COLO668 (cell line): ENCODE data around the gene DENND4A.
"Not testable (repeated sequence)": the region's sequence is repeated elsewhere in the genome, so short reads cannot be mapped to it uniquely, and the experiment has no call there.

Source experiments
- DNase-seq: peaks from one replicate; lab custom pipeline; 2025; ENCODE audit not compliant: unreplicated experiment; lab: John Stamatoyannopoulos, UW

The DENND4A gene

GRCh38 chr15:65789759-65790425, 2.2 kb downstream of the DENND4A start:
- DNase-seq: no peak

GRCh38 chr15:65789105-65789504, 3.0 kb downstream of the DENND4A start:
- no peak for DNase-seq

DNA sequence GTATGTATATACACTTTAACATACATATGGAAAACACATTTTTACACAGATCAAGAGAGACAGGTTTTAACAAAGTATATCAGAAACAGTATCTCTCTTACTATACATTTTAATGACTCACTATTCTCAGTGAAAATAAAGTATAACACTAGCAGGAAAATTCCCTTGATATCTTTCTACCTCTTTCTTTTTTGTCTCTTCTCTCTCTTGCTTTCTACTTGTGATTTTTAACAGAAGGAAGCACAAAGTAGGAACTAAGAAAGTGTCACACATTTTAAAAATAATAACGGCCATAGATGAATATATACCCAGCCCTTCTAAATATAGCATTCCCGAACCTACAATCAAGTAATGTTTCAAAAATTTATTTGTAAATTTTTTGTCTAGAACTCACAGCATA, 4.8 kb downstream of the DENND4A start:
- DNase-seq: no peak

DNA sequence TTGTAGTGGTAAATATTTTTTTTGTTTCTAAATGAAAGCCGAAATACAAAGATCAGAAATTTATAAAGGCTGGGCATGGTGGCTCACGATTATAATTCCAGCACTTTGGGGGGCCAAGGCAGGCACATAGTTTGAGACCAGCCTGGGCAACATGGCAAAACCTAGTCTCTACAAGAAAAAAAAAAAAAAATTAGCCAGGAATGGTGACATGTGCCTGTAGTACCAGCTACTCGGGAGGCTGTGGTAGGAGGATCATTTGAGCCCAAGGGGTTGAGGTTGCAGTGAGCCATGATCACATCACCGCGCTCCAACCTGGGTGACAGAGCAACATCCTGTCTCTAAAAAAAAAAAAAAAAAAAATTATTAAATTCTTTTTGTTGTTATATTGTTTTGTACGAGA, 6.9 kb downstream of the DENND4A start:
- no peak for DNase-seq

DNA sequence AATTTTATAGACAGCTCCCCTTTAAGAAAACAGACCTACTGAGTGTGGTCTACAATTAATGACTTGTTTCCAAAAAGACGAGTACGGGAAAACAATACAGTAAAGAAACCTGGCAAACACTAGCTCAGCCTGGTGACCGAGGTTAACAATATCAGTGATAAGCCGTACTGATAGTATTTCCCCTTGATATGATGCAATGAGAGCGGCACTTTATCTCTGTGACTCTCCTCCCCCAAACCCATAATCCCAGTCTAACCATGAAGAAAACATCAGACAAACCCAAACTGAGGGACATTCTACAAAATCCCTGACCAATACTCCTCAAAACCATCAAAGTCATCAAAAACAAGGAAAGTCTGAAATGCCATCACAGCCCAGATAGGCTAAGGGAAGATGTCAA, 8.2 kb downstream of the DENND4A start:
- DNase-seq: no peak

- DNase-seq: no peak
These were observed 10.0 kb downstream of the DENND4A start for GRCh38 chr15:65782096-65782495.

DNA sequence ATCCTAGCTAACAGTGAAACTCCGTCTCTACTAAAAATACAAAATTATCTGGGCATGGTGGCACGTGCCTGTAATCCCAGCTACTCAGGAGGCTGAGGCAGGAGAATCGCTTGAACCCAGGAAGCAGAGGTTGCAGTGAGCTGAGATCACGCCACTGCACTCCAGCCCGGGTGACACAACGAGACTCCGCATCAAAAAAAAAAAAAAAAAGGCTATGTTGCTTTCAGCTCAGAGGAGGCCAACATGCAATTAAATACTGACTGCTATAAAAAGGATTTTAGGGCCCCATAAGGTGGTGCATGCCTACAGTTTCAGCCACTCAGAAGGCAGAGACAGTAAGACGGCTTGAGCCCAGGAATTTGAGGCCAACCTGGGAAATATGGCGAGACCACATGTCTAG, 13.4 kb downstream of the DENND4A start:
- DNase-seq: not testable (repeated sequence)

- no peak for DNase-seq
These were observed 13.8 kb downstream of the DENND4A start for GRCh38 chr15:65778269-65778668.

- no peak for DNase-seq
These were observed 14.2 kb downstream of the DENND4A start for GRCh38 chr15:65777843-65778242.

GRCh38 chr15:65777053-65777452, 15.0 kb downstream of the DENND4A start:
- DNase-seq: no peak

GRCh38 chr15:65773386-65774111, 18.5 kb downstream of the DENND4A start:
- DNase-seq: no peak

DNA sequence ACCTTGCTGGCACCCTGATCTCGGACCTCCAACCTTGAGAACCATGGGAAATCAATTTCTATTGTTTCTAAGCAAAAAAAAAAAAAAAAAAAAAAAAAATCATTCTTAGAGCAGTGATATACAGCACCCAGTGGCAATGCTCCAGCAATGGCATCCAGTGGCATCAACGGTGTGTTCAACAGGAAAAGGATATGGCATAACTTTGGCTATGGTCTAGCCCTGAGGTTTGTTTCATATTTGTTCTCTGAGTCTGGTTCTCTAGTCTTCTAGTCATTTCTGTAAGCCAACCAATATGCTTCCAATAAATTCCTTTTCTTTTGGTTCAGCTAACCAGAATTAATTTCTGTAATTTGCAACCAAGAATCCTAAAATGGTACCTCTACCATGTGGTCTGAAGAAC, 19.2 kb downstream of the DENND4A start:
- no peak for DNase-seq

- no peak for DNase-seq
These were observed 20.2 kb downstream of the DENND4A start for GRCh38 chr15:65771870-65772269.

DNA sequence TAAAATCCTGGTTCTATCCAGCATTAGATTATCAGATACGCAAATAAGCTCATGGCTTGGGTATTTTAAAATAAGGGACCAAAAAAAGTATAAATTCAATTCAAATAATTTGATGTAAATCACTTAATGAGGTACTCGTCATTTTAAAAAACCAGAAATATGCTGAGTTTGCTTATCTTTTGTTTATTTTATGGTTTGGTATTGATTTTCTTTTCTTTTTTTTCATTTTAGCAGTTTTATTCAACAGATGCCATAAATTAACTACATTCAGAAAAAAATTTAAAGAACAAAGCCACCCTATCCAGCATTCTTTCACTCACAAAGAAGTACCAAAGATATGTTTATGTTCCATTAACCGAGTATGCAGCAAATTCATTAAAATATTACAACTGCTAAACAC, 22.6 kb downstream of the DENND4A start:
- no peak for DNase-seq

DNA sequence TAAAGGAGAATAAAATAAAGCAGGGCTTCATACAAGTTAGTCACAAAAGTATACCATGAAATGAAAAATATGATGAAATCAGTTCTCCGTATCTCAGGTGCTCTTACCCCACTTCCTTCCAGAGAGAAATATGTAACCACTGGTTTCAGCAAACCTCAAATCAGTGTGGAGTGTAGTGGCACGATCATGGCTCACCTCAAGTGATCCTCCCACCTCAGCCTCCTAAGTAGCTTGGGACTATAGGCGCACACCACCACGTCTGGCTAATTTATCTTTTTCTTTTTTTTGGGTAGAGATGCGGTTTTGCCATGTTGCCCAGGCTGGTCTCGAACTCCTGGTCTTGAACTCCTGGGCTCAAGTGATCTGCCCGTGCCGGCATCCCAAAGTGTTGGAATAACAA, 24.2 kb downstream of the DENND4A start:
- no peak for DNase-seq

DNA sequence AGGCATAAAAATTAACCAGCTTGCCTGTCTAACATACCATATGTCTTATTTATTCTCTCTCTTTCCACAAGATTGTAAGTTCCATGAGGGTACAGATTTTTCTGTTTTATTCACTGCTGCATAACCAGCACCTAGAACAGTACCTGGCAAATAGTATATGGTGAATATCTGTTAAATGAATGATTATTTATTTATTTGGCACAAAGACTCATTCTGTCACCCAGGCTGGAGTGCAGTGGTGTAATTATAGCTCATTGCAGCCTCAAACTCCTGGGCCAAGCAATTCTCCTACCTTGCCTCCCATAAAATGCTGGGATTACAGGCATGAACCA, 24.9 kb downstream of the DENND4A start:
- DNase-seq: no peak

- DNase-seq: no peak
These were observed 25.4 kb downstream of the DENND4A start for GRCh38 chr15:65766422-65767263.

GRCh38 chr15:65765106-65765505, 27.0 kb downstream of the DENND4A start:
- no peak for DNase-seq

DNA sequence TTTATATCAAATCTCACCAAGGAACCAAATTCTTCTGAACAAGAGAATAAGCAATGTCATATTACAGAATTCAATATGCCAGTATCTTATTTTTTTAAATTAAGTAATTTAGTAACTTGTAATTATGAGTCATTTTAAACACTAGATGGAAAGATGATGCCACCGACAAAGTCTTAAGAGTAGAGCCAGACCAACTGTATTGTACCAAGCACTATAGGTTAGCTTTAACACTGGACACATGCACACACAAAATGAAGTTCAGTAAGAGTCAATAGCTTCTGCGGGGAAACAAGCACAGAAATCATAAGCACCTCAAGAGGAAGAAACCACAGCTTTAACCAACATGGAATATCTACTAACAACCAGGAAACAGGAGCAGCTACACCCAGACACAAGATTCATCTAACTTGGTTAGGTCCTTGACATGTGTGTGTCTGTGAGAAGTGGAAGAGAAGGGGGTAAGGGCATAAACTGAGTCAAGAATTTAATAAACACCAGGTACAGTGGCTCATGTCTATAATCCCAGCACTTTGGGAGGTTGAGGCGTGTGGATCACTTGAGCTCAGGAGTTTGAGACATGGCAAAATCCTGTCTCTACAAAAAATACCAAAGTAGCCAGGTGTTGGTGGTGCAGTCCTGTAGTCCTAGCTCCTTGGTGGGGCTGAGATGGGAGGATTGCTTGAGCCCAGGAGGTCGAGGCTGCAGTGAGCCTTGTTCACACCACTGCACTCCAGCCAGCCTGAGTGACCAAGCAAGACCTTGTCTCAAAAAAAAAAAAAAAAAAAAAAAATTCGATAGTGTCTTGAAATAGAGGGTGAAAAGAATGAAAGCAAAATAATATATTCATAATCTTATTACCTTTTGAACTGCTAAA, 28.9 kb downstream of the DENND4A start:
- DNase-seq: no peak

GRCh38 chr15:65762399-65762798, 29.7 kb downstream of the DENND4A start:
- no peak for DNase-seq
